HG03025 (cell line): Measurements from ENCODE around the gene STAM2.

Experiments
- ATAC-seq: cut with Tn5 transposase; IDR thresholded peaks from one replicate; pipeline ENCODE4 v1.9.1; 2021; ENCODE audit warnings: mild to moderate bottlenecking, moderate library complexity; ENCODE audit not compliant: unreplicated experiment, low FRiP score

The STAM2 gene

GRCh38 chr2:152078662-152079061, 96.9 kb downstream of the STAM2 start:
- ATAC-seq = peak; percentile 68

DNA sequence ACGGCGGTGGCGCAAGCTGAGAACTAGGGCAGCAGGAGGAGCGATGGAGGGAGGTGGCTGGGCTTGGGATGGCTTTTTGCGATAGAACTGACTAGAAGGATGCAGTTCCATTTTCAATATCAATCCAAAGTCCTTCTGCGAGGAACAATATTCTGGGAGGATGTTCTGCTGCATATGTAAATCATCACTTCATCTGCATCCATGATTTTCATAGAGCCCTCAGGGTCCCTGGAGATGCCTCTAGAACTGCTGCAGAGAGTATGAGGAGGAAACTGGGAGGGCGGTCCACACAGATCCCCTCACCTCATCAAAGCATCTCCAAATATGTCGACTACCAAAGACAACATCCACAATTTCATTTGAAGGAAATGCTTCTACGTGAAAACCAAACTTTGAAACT, 97.5 kb downstream of the STAM2 start:
- ATAC-seq = no peak

DNA sequence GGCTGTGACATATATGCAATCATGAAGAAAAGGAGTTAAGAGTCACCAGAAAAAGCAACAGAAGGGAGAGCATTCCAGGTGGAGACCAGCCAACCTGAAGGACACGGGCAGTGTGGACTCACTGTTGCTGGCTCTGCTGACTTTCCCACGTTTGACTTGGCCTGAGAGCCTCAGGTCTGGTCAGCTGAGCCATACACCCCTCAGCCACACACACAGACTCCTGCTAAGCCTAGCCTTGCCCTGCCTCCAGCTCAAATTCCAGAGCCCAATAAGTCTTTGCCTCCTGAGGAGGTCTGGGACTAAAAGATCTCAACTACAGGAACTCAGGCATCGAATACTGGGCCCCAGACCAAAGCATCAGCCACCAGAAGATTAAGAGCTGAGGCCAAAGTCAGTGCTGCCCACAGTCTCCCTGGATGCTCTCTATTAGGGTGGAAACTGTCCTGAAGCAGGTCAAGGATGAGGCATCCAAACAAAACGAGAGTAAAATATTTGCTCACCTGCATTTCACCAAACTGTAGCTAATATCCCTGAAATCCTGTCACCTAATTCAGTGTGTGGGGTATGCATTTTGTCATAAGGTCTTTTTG, 100.0 kb downstream of the STAM2 start:
- no peak for ATAC-seq

- no peak for ATAC-seq
These were observed 103.6 kb downstream of the STAM2 start for GRCh38 chr2:152072011-152072410.

DNA sequence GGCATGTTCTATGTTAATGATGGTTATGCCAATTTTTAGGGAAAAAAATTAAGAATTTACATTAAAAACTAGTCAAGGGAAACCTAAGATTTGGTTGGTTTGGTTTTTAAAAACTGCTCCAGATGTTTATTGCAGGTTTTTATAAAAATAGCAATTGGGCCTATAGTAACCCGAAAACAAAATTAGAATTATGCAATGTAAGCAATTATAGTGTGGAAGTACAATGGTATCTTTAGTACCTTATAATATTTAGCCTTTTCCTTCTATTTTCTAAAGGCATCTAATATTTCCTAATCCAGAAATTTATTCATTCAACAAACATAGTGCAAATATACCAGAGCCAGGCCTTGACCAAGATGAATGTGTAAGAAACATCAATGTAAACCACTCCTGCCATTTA, 104.0 kb downstream of the STAM2 start:
- no peak for ATAC-seq

DNA sequence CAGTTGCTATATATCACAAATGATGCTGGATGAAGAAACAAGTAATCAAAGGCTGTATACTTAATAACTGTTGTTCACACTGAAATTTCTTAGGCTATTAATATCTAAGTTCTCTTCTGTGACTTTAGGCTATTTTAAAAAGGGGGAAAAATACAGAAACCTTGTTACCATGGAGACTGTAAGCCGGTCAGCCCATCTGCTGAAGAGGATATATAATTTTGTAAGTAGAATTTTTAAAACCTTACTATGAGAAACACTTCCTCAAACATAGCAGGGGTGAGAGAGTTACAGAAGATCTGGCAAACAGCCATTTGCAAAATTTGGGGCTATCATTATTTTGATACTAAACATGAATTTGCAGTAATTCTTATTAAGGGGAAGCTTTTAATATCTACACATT, 104.5 kb downstream of the STAM2 start:
- ATAC-seq = no peak

- ATAC-seq = no peak
These were observed 107.3 kb downstream of the STAM2 start for GRCh38 chr2:152068226-152068625.

GRCh38 chr2:152067823-152068222, 107.7 kb downstream of the STAM2 start:
- no peak for ATAC-seq
